Transverse colon (tissue), 4 donors: ENCODE data around the gene CD9.

Experiments
- CTCF ChIP-seq, 5 experiments: fragments of 200-600 bp in 3 of 5; fragments of 450-650 bp in 2 of 5; sonication (generic) in 3 of 5; IDR thresholded peaks; 1 replicate in 2 of 5; 2 replicates in 3 of 5; pipeline ENCODE4 v1.5.1; 2016 to 2017; ENCODE audit warnings: antibody characterized with exemption in 5 of 5, inconsistent platforms in 3 of 5, mild to moderate bottlenecking in 2 of 5, moderate library complexity in 1 of 5
- POLR2A ChIP-seq: fragments of 450-650 bp; IDR thresholded peaks from one replicate; pipeline ENCODE4 v1.6.1; 2016; ENCODE audit warnings: antibody characterized with exemption, mild to moderate bottlenecking, moderate library complexity
- POLR2AphosphoS5 ChIP-seq, 3 donors: sonication (generic); formaldehyde crosslinking; IDR thresholded peaks; one replicate each; pipeline ENCODE4 v1.6.1; 2016; ENCODE audit warnings: antibody characterized with exemption in 3 of 3

GRCh38 chr12:6229224-6230218 lies 29.3 kb downstream of the CD9 start:
- TF ChIP-seq CTCF (IDR thresholded peaks at IDR 0.05) (no peak), POLR2A (peak; percentile 78), POLR2AphosphoS5 (IDR thresholded peaks at IDR 0.05) (peak; percentile 50 to 85 (median 80))
